ENCODE data around the gene MAST3. TPM values are rescaled to one million over a fixed set of nuclear protein-coding genes. Genes with fewer than 3 reads are reported as not detected.

MAST3 gene
- total and polyA plus RNA-seq, 2 of the 13 experiments (the other 11 are each of a cell fraction or from before 2014, with no cell fraction given) = 4.1 to 4.6 TPM

- TF ChIP-seq ZNF513 (CRISPR knock-in tag; conservative IDR thresholded peaks at IDR 0.05) = no peak
- TF ChIP-seq ZFP90 (CRISPR knock-in tag; IDR thresholded peaks at IDR 0.05; ENCODE audit: borderline replicate concordance) = no peak
- no peak for TF ChIP-seq FOXK2 (IDR thresholded peaks at IDR 0.05)
- no peak; the same call in 1 of the 2 replicates for TF ChIP-seq ZNF275 (CRISPR knock-in tag; IDR thresholded peaks at IDR 0.05; ENCODE audit: borderline replicate concordance)
- no peak for TF ChIP-seq ZBTB33 (CRISPR knock-in tag; IDR thresholded peaks at IDR 0.05)
- TF ChIP-seq CHCHD3 (CRISPR knock-in tag; IDR thresholded peaks at IDR 0.05) = no peak
- no peak for TF ChIP-seq ZSCAN25 (CRISPR knock-in tag; IDR thresholded peaks at IDR 0.05)
- TF ChIP-seq YEATS2 (CRISPR knock-in tag; IDR thresholded peaks at IDR 0.05; ENCODE audit: borderline replicate concordance) = peak; percentile 95
- no peak for TF ChIP-seq ZNF136 (CRISPR knock-in tag; IDR thresholded peaks at IDR 0.05; ENCODE audit: low read depth)
- no peak for TF ChIP-seq ZBTB1 (CRISPR knock-in tag; IDR thresholded peaks at IDR 0.05; ENCODE audit: borderline replicate concordance)
- no peak for TF ChIP-seq SKIL (CRISPR knock-in tag; IDR thresholded peaks at IDR 0.05; ENCODE audit: borderline replicate concordance)
- no peak for TF ChIP-seq ZNF792 (CRISPR knock-in tag; IDR thresholded peaks at IDR 0.05)
- TF ChIP-seq ZNF121 (CRISPR knock-in tag; IDR thresholded peaks at IDR 0.05) = no peak
- no peak for TF ChIP-seq ZNF737 (CRISPR knock-in tag; IDR thresholded peaks at IDR 0.05; ENCODE audit: borderline replicate concordance)
- TF ChIP-seq SNAPC4 (CRISPR knock-in tag; IDR thresholded peaks at IDR 0.05) = no peak
- TF ChIP-seq TP53 (CRISPR knock-in tag; conservative IDR thresholded peaks at IDR 0.05) = no peak
- no peak; the same call in 1 of the 2 replicates for TF ChIP-seq FOXO1 (CRISPR knock-in tag; IDR thresholded peaks at IDR 0.05)
Observed at GRCh38 chr19:18152817-18153555, 55.4 kb downstream of the MAST3 start, which contains the start of gene PIK3R2 (continued).

All from HepG2 (cell line).